GM18499 (cell line): ENCODE data around the gene NCEH1.

Experiments
- ATAC-seq: cut with Tn5 transposase; IDR thresholded peaks from one replicate; pipeline ENCODE4 v1.9.1; 2021; ENCODE audit warnings: moderate number of reproducible peaks; ENCODE audit not compliant: insufficient read depth, unreplicated experiment

Gene NCEH1

DNA sequence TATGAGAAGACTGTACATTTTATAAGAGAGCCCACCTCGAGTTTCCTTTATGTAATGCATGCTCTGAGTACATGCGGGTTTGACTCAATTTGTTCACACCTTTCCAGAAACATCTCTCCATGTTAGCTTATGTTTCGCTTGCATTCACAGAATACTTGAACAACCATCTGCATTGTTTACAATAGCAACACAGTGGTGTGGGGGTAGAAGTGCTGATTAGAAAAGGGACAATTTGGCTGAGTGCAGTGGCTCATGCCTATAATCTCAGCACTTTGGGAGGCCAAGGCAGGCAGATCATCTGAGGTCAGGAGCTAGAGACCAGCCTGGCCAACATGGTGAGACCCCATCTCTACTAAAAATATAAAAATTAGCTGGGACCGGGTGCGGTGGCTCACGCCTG, 60.9 kb downstream of the NCEH1 start:
- no peak for ATAC-seq

DNA sequence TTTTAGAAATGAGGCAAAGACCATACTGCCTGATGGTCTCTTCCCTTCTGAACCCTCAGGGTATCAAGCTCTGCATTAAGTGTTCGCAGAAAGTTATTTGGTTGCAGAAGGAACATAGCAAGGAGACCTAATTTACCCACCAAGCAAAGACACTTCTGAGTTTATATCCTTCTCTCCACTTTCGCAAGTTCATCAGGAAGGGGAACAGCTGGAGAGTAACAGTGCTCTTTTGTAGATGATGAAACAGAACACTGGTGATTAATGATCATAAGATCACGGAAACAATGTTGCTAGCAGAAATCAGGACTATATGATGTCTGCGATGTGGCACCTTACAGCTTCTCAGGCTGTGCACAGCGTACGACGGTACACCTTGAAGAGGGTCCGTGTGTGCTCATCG, 62.1 kb downstream of the NCEH1 start:
- no peak for ATAC-seq

DNA sequence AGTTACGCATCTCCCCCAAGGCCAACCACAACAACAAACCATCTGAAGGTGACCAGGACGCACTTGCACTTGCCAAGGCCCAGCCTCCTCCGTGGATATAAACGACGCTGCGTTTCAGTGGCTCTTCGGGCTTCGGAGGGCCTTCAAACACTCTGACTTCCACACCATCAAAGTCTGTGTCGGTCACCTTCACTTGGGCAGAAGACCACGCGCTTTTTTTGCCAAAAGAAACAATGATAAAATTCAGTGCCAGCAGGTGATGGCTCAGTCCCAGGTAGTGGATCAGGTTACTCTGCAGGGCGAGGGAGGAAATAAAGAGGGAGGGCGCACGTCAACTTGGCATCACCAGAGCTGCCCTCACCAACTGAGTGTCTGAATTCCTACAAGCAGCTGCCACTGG, 63.0 kb downstream of the NCEH1 start:
- ATAC-seq = no peak

DNA sequence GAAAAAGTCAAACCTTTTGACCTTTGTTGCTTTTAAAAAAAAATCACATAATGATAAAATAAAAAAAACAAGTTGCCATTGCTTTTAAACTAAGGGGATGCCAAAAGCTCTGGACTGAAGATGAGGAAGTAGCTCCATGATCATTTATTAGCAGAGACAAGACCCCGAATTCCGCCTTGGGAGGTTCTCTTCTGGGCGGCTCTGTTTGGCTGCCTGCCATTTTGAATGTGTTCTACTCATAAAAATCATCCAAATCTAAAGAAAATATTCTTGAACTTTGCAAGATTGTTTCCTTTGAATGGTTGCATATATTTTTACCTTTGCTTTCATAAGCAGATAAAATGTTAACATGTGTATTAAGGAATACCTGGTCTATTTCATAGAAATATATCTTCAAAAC, 63.8 kb downstream of the NCEH1 start:
- ATAC-seq = no peak

DNA sequence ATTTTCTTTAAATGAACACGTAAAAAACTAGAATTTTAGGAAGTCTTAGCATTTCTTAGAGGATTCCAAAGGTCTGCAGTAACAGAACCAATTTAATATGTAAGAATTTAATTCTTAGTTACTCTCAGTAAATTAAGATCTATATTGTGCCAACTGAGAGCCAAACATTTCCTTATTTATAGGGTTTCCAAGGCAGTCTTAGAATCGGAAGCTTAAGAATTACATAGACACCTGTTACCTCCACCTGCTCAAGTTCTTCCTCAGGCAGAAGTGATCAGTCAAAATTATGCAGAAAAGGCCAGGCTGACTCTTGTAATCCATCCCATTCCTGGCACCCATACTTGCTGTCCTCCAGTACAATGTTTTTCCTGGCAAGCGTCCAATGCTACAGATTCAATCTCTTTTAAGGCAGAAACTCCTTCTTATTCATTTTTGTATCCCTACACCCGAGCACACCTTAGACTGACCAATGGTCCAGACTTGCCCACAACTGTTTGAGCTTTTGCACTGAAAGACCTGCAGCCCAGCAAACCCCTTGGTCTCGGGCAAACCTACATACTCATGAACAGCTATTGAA, 64.3 kb downstream of the NCEH1 start:
- ATAC-seq = no peak

DNA sequence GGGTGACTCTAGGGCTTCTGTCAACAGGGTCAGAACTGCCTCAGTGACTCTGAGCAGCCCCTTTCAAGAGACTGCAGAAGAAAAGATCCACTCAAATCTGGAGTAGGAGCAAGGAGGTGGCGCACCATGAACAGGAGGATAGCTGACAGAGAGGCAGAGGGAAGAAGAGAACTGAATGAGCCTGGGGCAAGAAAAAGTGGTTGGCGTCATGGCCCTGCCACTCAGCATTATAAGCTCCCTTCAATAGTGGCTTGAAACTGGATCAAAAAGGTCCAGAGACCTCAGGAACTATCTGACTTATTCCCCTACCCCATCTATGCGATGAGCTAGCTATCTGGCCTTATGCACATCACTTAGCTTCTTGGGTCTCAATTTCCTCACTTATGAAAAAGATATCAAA, 66.6 kb downstream of the NCEH1 start:
- no peak for ATAC-seq

DNA sequence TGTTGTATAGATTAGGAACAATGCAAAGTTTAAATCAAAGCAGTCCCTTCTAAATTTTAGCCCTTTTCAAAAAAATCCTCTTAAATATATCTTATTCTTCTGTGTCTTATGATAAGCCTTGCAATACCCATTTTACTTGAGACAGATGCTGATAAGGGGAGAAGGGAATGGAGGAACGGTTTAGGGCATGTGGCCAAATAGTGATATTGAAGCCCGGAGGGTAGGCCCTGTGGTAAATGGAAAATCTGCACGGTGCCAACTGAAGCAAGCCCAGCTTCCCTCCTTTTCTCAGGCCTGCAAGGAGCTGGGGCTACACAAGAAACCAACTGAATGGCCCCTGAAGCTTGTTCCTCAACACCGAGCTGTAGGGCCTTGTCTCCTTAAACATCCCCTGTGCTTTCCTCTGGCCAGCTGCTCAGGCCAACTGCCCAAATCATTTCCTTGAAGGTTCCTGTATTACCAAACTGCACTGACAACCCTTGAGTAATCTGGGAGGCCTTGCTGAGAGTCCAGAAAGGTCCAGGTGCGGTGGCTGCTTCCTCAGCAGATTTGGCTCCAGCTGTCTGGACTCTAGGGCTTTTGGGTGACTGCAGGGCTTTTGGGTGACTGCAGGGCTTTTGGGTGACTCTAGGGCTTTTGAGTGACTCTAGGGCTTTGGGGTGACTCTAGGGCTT, 67.2 kb downstream of the NCEH1 start:
- no peak for ATAC-seq

DNA sequence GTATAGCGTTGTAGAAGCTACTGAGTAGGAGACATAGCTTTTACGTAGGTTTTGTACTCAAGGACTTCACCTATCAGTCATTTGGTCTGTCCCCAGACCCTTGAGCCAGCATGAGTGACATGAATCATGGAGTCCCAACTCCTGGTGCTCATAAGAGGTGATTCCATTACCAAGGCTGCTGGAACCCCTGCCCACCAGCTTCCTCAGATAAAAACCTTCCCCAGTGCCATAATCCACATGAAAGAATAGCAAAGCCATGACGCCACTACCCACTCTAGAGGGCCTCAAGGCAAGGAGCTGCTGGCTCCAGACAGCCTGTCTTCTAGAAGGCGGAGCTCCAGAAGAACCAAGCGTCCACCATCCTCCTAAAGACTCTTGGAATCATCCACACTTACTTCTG, 69.6 kb downstream of the NCEH1 start:
- ATAC-seq = no peak

DNA sequence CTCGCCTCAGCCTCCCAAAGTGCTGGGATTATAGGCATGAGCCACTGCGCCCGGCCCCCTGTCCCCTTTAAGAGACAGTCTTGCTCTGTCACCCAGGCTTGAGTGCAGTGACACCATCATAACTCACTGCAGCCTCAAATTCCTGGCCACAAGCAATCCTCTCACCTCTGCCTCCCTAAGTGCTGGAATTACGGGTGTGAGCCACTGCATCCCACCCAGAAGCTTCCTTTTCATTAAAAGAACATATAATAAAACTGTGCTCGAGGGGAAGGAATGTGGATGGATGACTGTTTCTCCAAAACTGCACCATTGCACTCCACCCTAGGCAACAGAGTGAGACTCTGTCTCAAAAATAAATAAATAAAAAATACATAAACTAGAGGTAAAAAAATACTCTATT, 70.1 kb downstream of the NCEH1 start:
- no peak for ATAC-seq

DNA sequence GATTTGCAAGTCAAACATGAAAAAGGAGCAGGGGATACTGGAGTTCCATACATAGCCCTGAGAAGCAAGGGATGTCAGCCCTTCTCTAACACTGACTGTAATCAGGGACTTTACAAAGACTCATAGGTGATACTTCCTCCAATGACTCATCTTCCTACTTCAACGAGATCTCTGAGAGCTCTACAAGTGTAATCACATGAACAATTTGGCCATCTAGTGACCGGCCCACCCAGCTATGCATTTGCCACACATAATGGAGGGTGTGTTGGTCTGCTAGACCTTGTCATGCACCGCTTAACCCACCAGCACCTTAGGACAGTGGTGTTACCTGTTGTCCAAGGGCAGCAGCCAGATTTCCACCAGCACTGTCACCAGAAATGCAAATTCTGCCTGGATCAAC, 75.3 kb downstream of the NCEH1 start:
- ATAC-seq = peak; percentile 99

DNA sequence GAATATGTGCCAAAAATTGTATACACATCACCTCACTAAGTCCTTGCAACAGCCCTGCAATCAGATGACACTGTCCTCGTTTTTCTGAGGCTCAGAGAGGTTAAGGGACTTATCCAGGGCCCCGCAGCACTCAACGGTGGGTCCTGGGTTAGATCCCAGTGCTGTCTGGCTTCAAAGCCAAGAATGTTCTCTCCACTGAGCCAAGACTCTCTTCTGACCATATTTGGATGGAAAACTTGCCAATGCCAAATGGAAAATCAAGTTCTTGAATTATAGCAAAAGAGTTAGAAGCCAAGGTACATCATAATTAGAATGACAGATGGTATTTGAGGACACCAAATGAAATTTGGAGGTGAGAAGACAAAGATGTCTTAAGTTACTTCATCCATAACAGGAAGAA, 75.9 kb downstream of the NCEH1 start:
- no peak for ATAC-seq

DNA sequence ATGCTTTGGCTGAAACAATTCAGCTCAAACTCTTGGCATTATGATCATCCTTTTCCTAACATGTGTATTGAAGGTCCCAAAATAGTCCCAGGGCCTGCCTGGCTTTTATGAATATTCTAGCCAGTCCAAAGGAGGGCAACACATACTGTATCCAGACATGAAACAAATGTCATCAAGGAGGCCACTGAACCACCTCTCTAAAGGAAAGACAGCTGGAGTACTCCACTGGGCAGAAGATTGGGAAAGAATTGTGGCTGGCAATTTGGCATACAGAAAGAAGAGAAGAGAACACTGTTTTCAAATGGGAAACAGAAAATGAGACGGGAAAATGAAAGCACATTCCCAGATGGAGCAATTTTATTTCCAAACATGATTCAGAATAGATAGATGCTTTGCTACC, 80.6 kb downstream of the NCEH1 start:
- no peak for ATAC-seq

DNA sequence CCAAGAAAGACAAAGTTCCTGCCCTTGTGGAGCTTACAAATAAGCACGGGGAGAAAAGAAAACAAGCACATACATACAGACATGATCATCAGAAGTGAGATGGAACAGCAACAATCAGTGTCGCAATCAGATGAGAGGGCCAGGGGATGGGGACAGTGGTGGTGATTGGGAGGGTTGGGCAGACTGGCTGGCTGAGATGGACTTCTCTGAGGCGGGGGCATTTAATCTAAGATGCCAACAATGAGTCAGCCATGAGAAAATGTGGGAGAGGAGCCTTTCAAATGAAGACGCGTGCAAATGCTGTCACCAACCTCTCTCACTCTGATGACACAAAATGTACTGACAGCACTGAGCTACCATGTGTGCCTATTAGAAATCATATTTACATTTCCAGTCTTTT, 81.4 kb downstream of the NCEH1 start:
- ATAC-seq = no peak

DNA sequence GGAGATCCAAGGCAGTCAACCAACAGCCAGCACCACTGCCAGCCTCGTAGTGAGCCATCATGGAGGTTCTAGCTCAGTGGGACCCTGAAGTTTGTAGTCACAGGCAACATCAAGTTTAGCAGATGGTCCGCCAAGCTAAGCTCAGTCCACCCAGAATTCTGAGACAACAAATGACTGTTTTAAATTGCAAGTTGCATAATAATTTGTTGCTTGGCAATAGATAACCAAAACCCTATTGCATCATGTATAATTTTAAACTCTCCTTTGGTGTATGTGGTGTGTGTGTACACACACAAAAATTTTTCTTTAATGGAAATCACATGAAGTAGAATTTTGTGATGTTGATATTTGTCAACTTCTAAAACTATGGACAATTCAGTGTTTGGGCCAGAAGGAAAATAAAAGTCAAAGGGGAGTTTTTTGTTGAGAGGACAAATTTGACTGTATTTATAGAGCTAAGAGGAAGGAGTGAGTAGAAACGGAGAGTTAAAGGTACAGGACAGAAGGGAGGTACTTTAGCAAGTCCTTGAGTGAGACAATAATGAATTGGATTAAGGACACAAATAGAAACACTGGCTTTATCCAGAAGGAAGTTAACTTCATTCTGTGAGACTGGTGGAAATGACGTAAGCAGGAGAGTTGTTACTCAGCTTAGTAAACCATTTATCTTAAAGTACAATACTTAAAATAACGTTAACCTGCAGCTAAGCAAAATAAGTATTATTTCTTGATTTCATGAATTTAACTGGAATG, 83.6 kb downstream of the NCEH1 start:
- ATAC-seq = no peak

DNA sequence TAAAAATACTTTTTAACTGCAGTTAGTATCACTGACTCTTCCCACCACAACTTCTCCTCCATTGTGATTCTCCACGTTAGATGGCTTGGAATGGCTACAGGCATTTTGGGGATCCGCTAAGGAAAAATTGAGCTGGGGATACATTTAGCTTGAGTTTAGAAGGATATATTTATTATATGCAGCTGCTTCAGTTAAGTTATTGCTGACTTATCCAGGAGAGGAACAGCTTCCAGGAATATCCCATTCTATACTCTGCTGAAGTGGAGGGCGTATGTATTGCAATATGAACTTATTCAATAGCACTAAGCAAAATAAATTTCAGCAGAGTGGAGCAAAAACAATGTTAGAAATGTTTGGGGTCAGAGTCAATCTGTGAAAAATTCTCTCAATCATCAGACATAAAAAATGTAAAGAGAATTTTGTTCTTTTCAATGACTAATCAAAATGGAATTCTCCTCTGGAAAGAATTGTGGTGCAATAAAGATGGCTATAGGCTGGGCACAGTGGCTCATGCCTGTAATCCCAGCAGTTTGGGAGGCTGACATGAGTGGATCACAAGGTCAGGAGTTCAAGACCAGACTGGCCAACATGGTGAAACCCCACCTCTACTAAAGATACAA, 84.7 kb downstream of the NCEH1 start:
- ATAC-seq = no peak

DNA sequence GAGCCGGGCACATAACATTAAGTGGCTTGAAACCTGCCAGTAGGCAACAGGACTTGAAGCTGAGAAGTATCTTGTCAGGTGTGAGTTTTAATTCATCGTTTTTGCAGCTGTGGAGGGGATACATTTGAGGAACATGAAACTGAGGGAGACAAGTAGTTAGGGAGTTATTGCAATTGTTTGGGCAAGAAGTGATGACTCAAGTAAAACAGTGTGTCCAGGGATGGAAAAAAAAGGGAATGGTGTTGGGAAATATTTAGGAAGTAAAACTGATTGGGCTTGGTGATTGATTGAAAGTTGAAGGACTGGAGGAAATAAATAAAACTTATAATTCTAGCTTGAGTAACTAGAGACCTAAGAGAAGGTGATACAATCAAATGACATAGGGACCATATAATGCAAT, 85.5 kb downstream of the NCEH1 start:
- ATAC-seq = no peak

DNA sequence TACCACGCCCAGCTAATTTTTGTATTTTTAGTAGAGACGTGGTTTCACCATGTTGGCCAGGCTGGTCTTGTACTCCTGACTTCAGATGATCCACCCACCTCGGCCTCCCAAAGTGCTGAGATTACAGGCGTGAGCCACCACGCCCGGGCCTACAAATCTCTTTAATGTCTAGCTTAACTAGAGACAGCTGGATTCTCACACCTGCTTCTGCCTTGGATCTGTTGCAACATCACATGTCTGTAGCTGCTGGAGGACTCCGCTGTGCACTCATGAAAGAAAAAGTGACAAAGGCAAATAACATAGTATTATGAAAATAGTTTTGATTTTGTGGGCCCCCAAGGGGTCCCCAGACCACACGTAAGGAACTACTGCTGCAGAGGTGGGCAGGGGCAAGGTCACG, 85.9 kb downstream of the NCEH1 start:
- ATAC-seq = no peak

DNA sequence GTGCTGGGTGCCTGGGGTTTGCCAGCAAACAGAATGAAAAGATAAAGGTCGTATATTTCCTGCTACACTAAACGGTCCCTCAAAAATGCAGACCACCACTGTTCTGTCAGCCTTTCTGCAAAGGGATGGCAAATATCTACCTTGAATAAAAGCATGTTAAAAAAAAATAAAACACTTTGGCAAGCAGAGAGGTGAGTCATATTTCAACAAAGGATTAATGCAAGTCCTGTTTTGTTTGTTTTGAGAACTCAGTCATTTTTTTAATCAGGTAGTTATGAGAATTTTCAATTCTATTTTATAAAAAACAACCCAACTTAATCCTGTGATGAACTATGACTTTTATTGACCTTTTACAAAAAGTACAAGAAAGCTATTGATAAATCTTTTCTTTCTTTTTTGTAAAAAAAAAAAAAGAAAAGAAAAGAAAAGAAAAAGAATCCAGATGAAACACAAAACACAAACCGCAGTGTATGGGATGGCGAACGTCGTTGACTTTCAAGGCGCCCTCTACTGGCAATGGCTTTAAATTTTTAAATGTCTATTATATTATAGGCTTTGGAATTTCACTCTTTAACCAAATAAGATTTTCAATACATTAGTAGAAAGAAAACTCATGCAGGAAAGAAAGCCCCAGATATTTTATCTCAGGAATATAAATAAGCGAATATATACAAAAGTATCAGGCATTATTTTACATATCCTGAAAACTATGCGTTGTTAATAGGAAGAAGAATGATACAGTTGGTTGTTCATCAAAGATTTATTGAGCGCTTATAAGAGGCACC, 87.8 kb downstream of the NCEH1 start:
- ATAC-seq = no peak

DNA sequence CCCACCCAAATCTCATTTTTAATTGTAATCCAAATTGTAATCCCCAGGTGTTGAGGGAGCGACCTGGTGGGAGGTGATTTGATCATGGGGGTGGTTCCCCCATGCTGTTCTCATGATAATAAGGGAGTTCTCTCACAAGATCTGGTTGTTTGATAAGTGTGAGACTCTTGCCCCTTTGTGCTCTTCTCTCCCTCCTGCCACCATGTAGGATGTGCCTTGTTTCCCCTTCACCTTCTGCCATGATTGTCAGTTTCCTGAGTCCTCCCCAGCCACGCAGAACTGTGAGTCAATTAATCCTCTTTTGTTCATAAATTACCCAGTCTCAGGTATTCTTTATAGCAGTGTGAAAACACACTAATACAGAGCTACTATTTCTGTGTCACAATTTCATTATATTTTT, 88.7 kb downstream of the NCEH1 start:
- no peak for ATAC-seq

DNA sequence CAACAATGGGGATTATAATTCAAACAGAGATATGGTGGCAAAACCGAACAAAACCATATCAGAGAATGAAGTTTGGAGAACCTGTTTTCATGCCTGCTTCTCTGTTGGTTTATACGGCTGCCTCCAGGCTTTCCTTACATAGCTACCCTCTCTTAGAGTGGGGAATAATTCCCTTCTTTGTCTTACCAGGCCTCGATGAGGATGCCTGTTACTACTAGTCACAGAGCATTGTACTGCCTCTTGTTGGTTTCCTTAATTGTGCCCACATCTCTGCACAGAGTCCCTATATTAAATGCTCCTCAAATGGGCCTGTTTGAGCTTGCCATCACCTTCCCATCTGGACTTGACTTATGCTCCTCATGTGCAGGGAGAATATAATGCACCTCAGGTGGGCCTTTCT, 92.9 kb downstream of the NCEH1 start:
- no peak for ATAC-seq
